ENCODE data around the gene COPS7B. TPM values are rescaled to one million over a fixed set of nuclear protein-coding genes. Genes with fewer than 3 reads are reported as not detected.

COPS7B gene
- total RNA-seq, 4 donors from 2014 or later, result 28.8 to 45.1 (median 37.1) TPM

DNA sequence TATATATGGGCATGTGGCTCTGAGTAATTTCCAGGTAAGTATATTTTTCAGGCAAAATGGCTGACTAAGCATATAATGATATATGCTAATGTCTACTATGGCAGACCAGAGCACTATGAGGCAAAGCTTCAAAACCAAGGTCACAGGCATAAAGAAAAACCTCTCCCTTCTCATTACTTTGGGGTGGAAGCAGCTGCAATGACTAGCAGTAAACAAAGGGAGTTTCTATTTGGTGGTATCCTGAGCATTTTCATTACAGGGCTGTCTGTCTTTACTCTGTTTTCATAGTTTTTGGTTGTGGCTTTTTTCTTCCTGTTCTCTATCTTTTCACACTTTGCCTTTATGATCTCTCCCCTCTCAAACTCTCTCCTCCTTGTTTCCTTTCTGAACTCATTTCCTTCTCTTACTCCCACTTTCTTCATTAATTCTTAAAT, 20.7 kb upstream of the COPS7B start:
- intact Hi-C loops (cut with DNase I), result no loop called here
- DNase-seq, result no peak
- Histone ChIP-seq H3K36me3 (no peaks in the 10 kb centered on the region), H3K4me3 (replicated peaks in 1 of 3) (no peak overlapping the region), H3K27ac (no peak overlapping the region), H3K9me3 (no peaks in the 10 kb centered on the region), H3K4me1 (no peaks in the 10 kb centered on the region), H3K27me3 (no peaks in the 10 kb centered on the region)
- no peak for TF ChIP-seq POLR2A (IDR thresholded peaks at IDR 0.05)
- TF ChIP-seq, protein P1, sequence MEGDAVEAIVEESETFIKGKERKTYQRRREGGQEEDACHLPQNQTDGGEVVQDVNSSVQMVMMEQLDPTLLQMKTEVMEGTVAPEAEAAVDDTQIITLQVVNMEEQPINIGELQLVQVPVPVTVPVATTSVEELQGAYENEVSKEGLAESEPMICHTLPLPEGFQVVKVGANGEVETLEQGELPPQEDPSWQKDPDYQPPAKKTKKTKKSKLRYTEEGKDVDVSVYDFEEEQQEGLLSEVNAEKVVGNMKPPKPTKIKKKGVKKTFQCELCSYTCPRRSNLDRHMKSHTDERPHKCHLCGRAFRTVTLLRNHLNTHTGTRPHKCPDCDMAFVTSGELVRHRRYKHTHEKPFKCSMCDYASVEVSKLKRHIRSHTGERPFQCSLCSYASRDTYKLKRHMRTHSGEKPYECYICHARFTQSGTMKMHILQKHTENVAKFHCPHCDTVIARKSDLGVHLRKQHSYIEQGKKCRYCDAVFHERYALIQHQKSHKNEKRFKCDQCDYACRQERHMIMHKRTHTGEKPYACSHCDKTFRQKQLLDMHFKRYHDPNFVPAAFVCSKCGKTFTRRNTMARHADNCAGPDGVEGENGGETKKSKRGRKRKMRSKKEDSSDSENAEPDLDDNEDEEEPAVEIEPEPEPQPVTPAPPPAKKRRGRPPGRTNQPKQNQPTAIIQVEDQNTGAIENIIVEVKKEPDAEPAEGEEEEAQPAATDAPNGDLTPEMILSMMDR (IDR thresholded peaks at IDR 0.05), result no peak

DNA sequence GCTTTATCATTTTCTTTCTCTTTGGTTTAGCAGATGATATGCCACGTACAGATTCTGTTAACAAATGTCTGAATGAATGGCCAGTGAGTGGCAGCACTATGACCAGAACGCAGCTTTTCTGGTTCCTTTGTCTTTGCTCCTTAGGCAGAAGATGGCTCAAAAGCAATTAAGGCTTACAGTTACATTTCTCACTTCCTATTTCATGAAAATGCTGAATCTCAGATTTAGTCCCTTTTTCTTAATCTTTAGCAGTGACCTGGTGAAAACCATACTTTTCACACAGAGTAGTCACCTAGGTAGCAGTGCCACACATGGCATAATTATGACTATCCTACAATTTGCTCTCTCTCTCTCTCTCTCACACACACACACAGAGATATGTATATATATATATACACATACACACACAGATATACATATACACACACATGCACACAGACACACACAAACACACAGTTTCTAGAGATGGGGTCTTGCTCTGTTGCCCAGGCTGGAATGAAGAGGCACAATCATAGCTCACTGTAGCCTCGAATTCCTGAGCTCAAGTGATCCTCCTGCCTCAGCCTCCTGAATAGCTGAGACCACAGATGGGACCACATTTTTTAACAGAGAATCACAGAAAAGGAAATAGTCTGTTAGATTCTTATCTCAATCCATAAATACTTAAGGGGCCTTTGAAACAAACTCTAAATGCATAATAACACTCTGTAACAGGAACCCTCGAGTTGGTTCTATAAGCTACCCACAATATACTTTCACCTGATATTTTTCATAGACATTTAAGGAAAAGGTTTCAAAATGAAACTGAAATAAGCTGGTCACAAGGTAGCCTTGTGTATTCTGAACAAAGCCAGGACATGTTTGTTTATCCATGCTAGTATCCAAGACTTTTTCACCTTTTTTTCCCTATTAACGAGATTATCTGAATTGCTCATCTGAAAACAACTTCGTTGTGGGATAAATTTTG, 16.8 kb upstream of the COPS7B start:
- DNase-seq, result no peak
- no peaks in the 10 kb centered on the region for H3K9me3 ChIP-seq
- no peaks in the 10 kb centered on the region for H3K4me1 ChIP-seq
- no peak overlapping the region for H3K27ac ChIP-seq
- intact Hi-C loops (cut with DNase I), result no loop called here
- no peaks in the 10 kb centered on the region for H3K36me3 ChIP-seq
- WGBS, 2 donors, result 88 to 89% methylated on average over 6 of the region's 6 CpGs
- H3K4me3 ChIP-seq (replicated peaks in 1 of 3), result no peak overlapping the region
- no peaks in the 10 kb centered on the region for H3K27me3 ChIP-seq
- TF ChIP-seq POLR2A (IDR thresholded peaks at IDR 0.05), result no peak
- TF ChIP-seq, protein P1 (IDR thresholded peaks at IDR 0.05), result no peak

DNA sequence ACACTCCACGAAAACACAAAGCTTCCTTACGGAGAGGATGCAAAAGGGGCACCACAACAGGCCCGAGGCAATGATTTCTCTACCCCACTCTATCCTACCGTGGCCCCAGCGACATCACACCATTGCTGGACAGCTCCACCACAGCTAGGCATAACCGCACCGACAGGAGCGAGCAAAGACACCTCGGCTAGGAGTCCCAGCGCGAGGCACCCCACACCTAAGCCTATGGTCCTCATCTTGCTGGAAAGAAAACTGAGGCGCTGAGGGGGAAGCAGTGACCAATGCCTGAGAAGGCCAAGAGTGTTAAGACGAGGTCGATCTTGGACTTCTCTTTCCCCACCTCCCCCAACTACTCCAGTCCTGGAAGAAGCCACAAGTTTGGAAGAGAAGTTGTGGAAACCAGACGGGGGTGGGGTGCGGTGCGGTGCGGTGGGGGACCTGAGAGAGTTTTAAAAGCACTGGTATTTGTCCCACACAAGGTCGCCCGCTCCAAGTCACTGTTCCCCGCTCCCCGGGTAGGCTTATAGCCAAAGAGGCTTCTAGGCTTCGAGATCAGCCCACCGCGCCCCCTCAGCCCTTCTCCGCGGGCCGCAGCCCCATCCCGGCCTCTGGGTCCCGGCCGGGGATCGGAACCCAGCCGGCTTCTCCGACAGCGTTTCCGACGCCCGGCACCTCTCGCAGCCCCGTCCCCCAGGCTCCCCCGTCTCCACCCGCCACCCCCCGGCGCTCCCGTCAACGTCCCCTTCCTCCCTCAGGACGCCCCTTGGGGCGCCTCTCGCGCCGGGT, 5.9 kb upstream of the COPS7B start:
- Histone ChIP-seq H3K36me3 (no peaks in the 10 kb centered on the region), H3K4me3 (replicated peaks in 1 of 3) (peak overlapping the region; percentile 38 to 91 (median 77)), H3K27ac (peak overlapping the region in 2 of 3 donors; percentile 88 to 91), H3K27me3 (no peaks in the 10 kb centered on the region), H3K9me3 (no peaks in the 10 kb centered on the region), H3K4me1 (peaks cover 15 to 28% of the 10 kb centered on the region in 2 donors)
- no peak for DNase-seq
- TF ChIP-seq, protein P1 (IDR thresholded peaks at IDR 0.05), result no peak
- 12 to 19% methylated on average over 26 to 27 of the region's 51 CpGs for WGBS, 2 donors
- intact Hi-C loops (cut with DNase I), result no loop called here

DNA sequence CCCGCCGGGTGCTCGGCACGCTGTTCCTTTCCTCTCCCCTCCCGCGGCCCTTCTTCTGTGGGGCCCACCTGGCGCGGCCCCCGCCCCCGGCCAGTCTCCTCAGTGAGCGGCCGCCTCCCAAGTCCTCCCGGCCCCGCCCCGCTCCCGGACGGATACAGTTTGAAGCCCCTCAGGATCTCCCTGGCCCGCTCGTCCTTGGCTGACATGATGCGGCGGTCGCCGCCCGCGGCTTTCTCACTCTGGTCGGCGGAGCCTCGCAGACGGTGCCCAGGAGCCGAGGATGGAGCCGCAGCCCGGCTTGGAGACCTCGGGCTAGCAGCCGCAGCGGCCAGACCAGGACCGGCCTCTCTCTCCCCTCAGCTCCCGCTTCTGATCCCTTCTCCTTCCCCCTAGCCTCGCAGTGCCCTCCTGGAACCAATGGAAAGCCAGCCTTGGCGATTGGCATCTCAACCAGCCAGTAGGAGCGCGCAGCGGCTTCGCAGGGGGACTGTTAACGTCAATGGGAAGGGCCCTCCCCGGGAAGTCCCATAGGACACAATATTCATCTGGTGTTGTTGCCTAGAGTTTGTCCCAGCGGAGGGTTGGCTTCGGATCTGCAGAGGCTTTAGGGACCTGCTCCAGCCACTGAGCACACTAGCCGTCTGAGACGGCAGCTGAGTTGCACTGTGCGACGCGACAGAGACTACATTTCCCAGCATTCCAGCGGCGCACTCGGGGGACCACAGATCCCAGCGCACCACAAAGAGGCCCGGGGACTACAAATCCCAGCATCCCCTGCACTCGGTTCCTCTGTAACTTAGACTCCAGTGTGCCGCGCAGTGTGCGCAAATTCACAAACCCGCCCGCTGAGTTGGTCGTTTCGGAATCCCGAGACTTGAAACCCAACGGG, 5.1 kb upstream of the COPS7B start, which contains the start of gene PDE6D:
TSS of gene PDE6D (minus strand) at position 374 of the 889 bp plus-strand sequence. CDS start at position 206, 168 bp downstream.
- Histone ChIP-seq H3K9me3 (no peaks in the 10 kb centered on the region), H3K27me3 (no peaks in the 10 kb centered on the region), H3K27ac (peak within 1 kb of the TSS; percentile 59 to 91 (median 88)), H3K4me1 (peaks cover 21 to 34% of the 10 kb centered on the region in 2 donors), H3K36me3 (no peaks in the 10 kb centered on the region), H3K4me3 (replicated peaks in 1 of 3) (peak within 1 kb of the TSS; percentile 38 to 91 (median 77))
- DNase-seq, result peak; percentile 96 to 98
- intact Hi-C loops (cut with DNase I), result no loop called here
- TF ChIP-seq, protein P1 (IDR thresholded peaks at IDR 0.05), result no peak
- TF ChIP-seq POLR2A (IDR thresholded peaks at IDR 0.05), result peak in 1 of 2 donors; percentile 92
- 1 to 3% methylated on average over 17 to 31 of the region's 67 CpGs for WGBS, 2 donors
